22Rv1 (cell line): ENCODE measurements around the gene RPUSD4.

Experiments
- ZFX ChIP-seq: fragments of 450-650 bp; IDR thresholded peaks from 2 replicates; pipeline ENCODE4 v1.6.1; 2017; ENCODE audit warnings: antibody characterized with exemption, borderline replicate concordance
- TF ChIP-seq, protein P1 (sequence below): fragments of 450-650 bp; IDR thresholded peaks from 2 replicates; pipeline ENCODE4 v1.5.1; 2017; ENCODE audit warnings: mild to moderate bottlenecking

GRCh38 chr11:126155402-126156187 lies 55.9 kb downstream of the RPUSD4 start:
- TF ChIP-seq, protein P1, sequence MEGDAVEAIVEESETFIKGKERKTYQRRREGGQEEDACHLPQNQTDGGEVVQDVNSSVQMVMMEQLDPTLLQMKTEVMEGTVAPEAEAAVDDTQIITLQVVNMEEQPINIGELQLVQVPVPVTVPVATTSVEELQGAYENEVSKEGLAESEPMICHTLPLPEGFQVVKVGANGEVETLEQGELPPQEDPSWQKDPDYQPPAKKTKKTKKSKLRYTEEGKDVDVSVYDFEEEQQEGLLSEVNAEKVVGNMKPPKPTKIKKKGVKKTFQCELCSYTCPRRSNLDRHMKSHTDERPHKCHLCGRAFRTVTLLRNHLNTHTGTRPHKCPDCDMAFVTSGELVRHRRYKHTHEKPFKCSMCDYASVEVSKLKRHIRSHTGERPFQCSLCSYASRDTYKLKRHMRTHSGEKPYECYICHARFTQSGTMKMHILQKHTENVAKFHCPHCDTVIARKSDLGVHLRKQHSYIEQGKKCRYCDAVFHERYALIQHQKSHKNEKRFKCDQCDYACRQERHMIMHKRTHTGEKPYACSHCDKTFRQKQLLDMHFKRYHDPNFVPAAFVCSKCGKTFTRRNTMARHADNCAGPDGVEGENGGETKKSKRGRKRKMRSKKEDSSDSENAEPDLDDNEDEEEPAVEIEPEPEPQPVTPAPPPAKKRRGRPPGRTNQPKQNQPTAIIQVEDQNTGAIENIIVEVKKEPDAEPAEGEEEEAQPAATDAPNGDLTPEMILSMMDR, result no peak
- no peak for TF ChIP-seq ZFX
